CD14-positive monocyte (primary cell): ENCODE measurements around the gene MILR1. TPM values are rescaled to one million over a fixed set of nuclear protein-coding genes. Genes with fewer than 3 reads are reported as not detected.

Experiments
- DNase-seq, 3 donors: peaks; one replicate each; pipeline ENCODE4 v3.0.0-alpha.2; 2011 to 2022
- H2AFZ ChIP-seq: 2 replicates; pipeline ENCODE4 v1.6.0; 2012; ENCODE audit warnings: mild to moderate bottlenecking, low read depth, low read length, inconsistent platforms; ENCODE audit not compliant: insufficient read depth, poor library complexity, severe bottlenecking
- H3K27ac ChIP-seq, 2 donors: 1 replicate in 1 of 2; 2 replicates in 1 of 2; pipeline ENCODE4 v1.5.1; 2012 to 2013; ENCODE audit warnings: low read length in 2 of 2, control low read depth in 1 of 2, inconsistent platforms in 1 of 2, low read depth in 1 of 2, mild to moderate bottlenecking in 1 of 2
- H3K27me3 ChIP-seq, 2 donors: one replicate each; pipeline versions ENCODE4 v1.6.0 to v1.6.1; 2011 to 2013; ENCODE audit warnings: low read length in 2 of 2; ENCODE audit not compliant: control insufficient read depth in 2 of 2, insufficient read depth in 2 of 2
- H3K36me3 ChIP-seq, 2 donors: replicated peaks in 1 of 2; 1 replicate in 1 of 2; 2 replicates in 1 of 2; pipeline versions ENCODE4 v1.5.1 to v1.6.1; 2012 to 2013; ENCODE audit warnings: low read length in 2 of 2, control low read depth in 1 of 2, inconsistent platforms in 1 of 2, mild to moderate bottlenecking in 1 of 2; ENCODE audit not compliant: insufficient read depth in 2 of 2, control insufficient read depth in 1 of 2
- H3K4me1 ChIP-seq, 2 donors: 1 replicate in 1 of 2; 2 replicates in 1 of 2; pipeline versions ENCODE4 v1.5.1 to v1.6.1; 2012 to 2013; ENCODE audit warnings: low read length in 2 of 2, control low read depth in 1 of 2, inconsistent platforms in 1 of 2, mild to moderate bottlenecking in 1 of 2, moderate library complexity in 1 of 2; ENCODE audit not compliant: insufficient read depth in 2 of 2, control insufficient read depth in 1 of 2
- H3K4me2 ChIP-seq: replicated peaks from 2 replicates; pipeline ENCODE3; 2012; ENCODE audit warnings: low read length, moderate library complexity, mild to moderate bottlenecking; ENCODE audit not compliant: poor library complexity, severe bottlenecking; ENCODE audit errors: extremely low read depth
- H3K4me3 ChIP-seq, 3 experiments: fragments of 200-600 bp in 1 of 3; sonication (generic) in 1 of 3; replicated peaks in 1 of 3; 1 replicate in 2 of 3; 2 replicates in 1 of 3; pipeline ENCODE4 v1.5.1; 2011 to 2013; ENCODE audit warnings: low read length in 3 of 3, mild to moderate bottlenecking in 3 of 3, control low read depth in 2 of 3, low read depth in 2 of 3, inconsistent platforms in 1 of 3, moderate library complexity in 1 of 3
- H3K79me2 ChIP-seq: 2 replicates; pipeline ENCODE4 v1.6.0; 2012; ENCODE audit warnings: mild to moderate bottlenecking, control low read depth, inconsistent platforms, low read length, moderate library complexity; ENCODE audit not compliant: insufficient read depth
- H3K9ac ChIP-seq: 2 replicates; pipeline ENCODE4 v1.6.0; 2017; ENCODE audit warnings: low read length, mild to moderate bottlenecking; ENCODE audit not compliant: insufficient read depth, poor library complexity, severe bottlenecking
- H3K9me3 ChIP-seq, 2 donors: replicated peaks in 1 of 2; 1 replicate in 1 of 2; 2 replicates in 1 of 2; pipeline versions ENCODE4 v1.5.1 to v1.6.1; 2012 to 2013; ENCODE audit warnings: low read length in 2 of 2, control low read depth in 1 of 2; ENCODE audit not compliant: control insufficient read depth in 1 of 2, insufficient read depth in 1 of 2
- H4K20me1 ChIP-seq: 2 replicates; pipeline ENCODE4 v1.6.0; 2012; ENCODE audit warnings: mild to moderate bottlenecking, low read length, control low read depth, moderate library complexity; ENCODE audit not compliant: insufficient read depth
- H3K27ac Mint-ChIP-seq, 7 donors: one replicate each; pipeline ENCODE4 v1.8.0; 2020; ENCODE audit warnings: mild to moderate bottlenecking in 7 of 7, mixed read lengths in 7 of 7, moderate library complexity in 6 of 7, inconsistent platforms in 2 of 7
- H3K27me3 Mint-ChIP-seq, 3 donors: one replicate each; pipeline ENCODE4 v1.8.0; 2021 to 2022; ENCODE audit warnings: low read depth in 3 of 3, mild to moderate bottlenecking in 3 of 3, mixed read lengths in 3 of 3, moderate library complexity in 3 of 3, inconsistent platforms in 1 of 3
- H3K36me3 Mint-ChIP-seq, 2 donors: one replicate each; pipeline ENCODE4 v1.8.0; 2020; ENCODE audit warnings: mixed read lengths in 2 of 2, inconsistent platforms in 1 of 2, mild to moderate bottlenecking in 1 of 2
- H3K4me1 Mint-ChIP-seq: one replicate; pipeline ENCODE4 v1.8.0; 2020; ENCODE audit warnings: mild to moderate bottlenecking, mixed read lengths
- H3K4me3 Mint-ChIP-seq, 2 donors: one replicate each; pipeline ENCODE4 v1.8.0; 2020; ENCODE audit warnings: mild to moderate bottlenecking in 2 of 2, mixed read lengths in 2 of 2, moderate library complexity in 1 of 2
- H3K9me3 Mint-ChIP-seq, 7 donors: one replicate each; pipeline ENCODE4 v1.8.0; 2020 to 2022; ENCODE audit warnings: mixed read lengths in 7 of 7, mild to moderate bottlenecking in 6 of 7, moderate library complexity in 6 of 7, inconsistent platforms in 2 of 7
- CTCF ChIP-seq: fragments of 200-600 bp; IDR thresholded peaks from one replicate; pipeline ENCODE4 v1.8.0; 2022; ENCODE audit warnings: antibody characterized with exemption, mild to moderate bottlenecking
- WGBS: methylation state at CpG from one replicate; pipeline ENCODE4 v1.1.5; 2013; ENCODE audit warnings: missing lambda C conversion rate; ENCODE audit not compliant: insufficient coverage; 5-methylcytosine and 5-hydroxymethylcytosine counted together
- intact Hi-C, 2 donors: fragments of 100-400 bp; cut with micrococcal nuclease; formaldehyde crosslinking; loops; one replicate each; pipeline versions ENCODE4 v1.15.0 to v1.15.1; 2023
- polyA plus RNA-seq, 3 donors: library from polyadenylated mRNA; depleted of rRNA in 1 of 3; unstranded in 2 of 3; stranded (reverse) in 1 of 3; fragments of 300-500 nt in 2 of 3; fragments of >200 nt in 1 of 3; fragmentation: Illumina TruSeq in 2 of 3; gene quantifications; 1 replicate in 2 of 3; 2 replicates in 1 of 3; pipeline ENCODE4 v1.2.3, GENCODE V29; 2012 to 2021

Gene MILR1
- polyA plus RNA-seq, 3 donors, result 72.0 to 95.2 (median 81.7) TPM

- Mint-ChIP-seq H3K4me3 (peak overlapping the region; percentile 97 to 100), H3K27ac (peak overlapping the region; percentile 93 to 99 (median 96)), H3K27me3 (peaks cover 0 to 2% (median 0%) of the 10 kb centered on the region in 3 donors)
These were observed 36.7 kb upstream of the MILR1 start for GRCh38 chr17:64411999-64412771.

More at GRCh38 chr17:64411999-64412771, 36.7 kb upstream of the MILR1 start:
- Mint-ChIP-seq H3K9me3 (peaks cover 0 to 3% (median 0%) of the 10 kb centered on the region in 7 donors), H3K4me1 (peaks cover 59% of the 10 kb centered on the region), H3K36me3 (peaks cover 19 to 42% of the 10 kb centered on the region in 2 donors)
- intact Hi-C loops, result loop anchor here in 1 of 2 donors (5.0 kb wide), 1 partner anchor 35 kb away; no protein-coding TSS in a partner anchor
- no peak overlapping the region for H2AFZ ChIP-seq
- H3K79me2 ChIP-seq, result peaks cover 69% of the 10 kb centered on the region
- peak overlapping the region; percentile 80 to 86 for H3K27ac ChIP-seq
- H3K9ac ChIP-seq, result peak overlapping the region; percentile 64
- DNase-seq, result peak; percentile 76 to 87 (median 85)
- H3K27me3 ChIP-seq, result no peaks in the 10 kb centered on the region
- peaks cover 47% of the 10 kb centered on the region for H4K20me1 ChIP-seq
- peak overlapping the region; percentile 85 for H3K4me2 ChIP-seq
- WGBS, result under 1% methylated on average over 21 of the region's 24 CpGs
- peak overlapping the region; percentile 50 to 83 (median 64) for H3K4me3 ChIP-seq
- no peaks in the 10 kb centered on the region for H3K9me3 ChIP-seq
- H3K36me3 ChIP-seq, result peaks cover 7 to 27% of the 10 kb centered on the region in 2 donors
- TF ChIP-seq CTCF, result no peak
- peaks cover 44 to 71% of the 10 kb centered on the region in 2 donors for H3K4me1 ChIP-seq
